IPS-20b (cell line): ENCODE data around the gene CCDC188.

Experiments used
- H3K27ac ChIP-seq: one replicate; pipeline ENCODE4 v1.5.1; 2013; ENCODE audit warnings: low read length
- H3K27me3 ChIP-seq: 2 replicates; pipeline ENCODE4 v1.6.1; 2013; ENCODE audit warnings: mild to moderate bottlenecking, low read length, inconsistent platforms; ENCODE audit not compliant: insufficient read depth
- H3K36me3 ChIP-seq: 2 replicates; pipeline ENCODE4 v1.6.1; 2013; ENCODE audit warnings: low read depth, mild to moderate bottlenecking, inconsistent platforms, low read length, moderate library complexity; ENCODE audit not compliant: insufficient read depth
- H3K4me1 ChIP-seq: 2 replicates; pipeline ENCODE4 v1.6.1; 2013; ENCODE audit warnings: mild to moderate bottlenecking, control low read depth, inconsistent platforms, low read length, moderate library complexity; ENCODE audit not compliant: insufficient read depth
- H3K4me3 ChIP-seq: 2 replicates; pipeline ENCODE4 v1.5.1; 2013; ENCODE audit warnings: mild to moderate bottlenecking, low read length, inconsistent platforms
- H3K9ac ChIP-seq: 2 replicates; pipeline ENCODE4 v1.6.1; 2013; ENCODE audit warnings: low read depth, mild to moderate bottlenecking, inconsistent platforms, low read length, moderate library complexity
- H3K9me3 ChIP-seq: 2 replicates; pipeline ENCODE4 v1.6.1; 2013; ENCODE audit warnings: mild to moderate bottlenecking, low read depth, low read length, inconsistent platforms; ENCODE audit not compliant: insufficient read depth

Gene CCDC188

GRCh38 chr22:20150381-20151275 is at the start of gene CCDC188:
CCDC188 (minus strand) TSS chr22:20151055; CDS start chr22:20150986, 69 bp downstream.
- Histone ChIP-seq H3K27ac (no peak within 1 kb of the TSS), H3K4me3 (no peak within 1 kb of the TSS), H3K9ac (no peak within 1 kb of the TSS), H3K4me1 (no peaks in the 10 kb centered on the region), H3K36me3 (no peaks in the 10 kb centered on the region), H3K9me3 (no peaks in the 10 kb centered on the region), H3K27me3 (no peaks in the 10 kb centered on the region)

- no peak overlapping the region for H3K27ac ChIP-seq
- peaks cover 4% of the 10 kb centered on the region; the same call in 1 of the 2 replicates for H3K27me3 ChIP-seq
- H3K9ac ChIP-seq: no peak overlapping the region
- H3K4me1 ChIP-seq: peaks cover 14% of the 10 kb centered on the region; the same call in 1 of the 2 replicates
- H3K36me3 ChIP-seq: no peaks in the 10 kb centered on the region
- H3K4me3 ChIP-seq: no peak overlapping the region
- H3K9me3 ChIP-seq: no peaks in the 10 kb centered on the region
Observed at GRCh38 chr22:20199906-20200305, 49.1 kb upstream of the CCDC188 start.

GRCh38 chr22:20199413-20199842 is 48.6 kb upstream of the CCDC188 start:
- Histone ChIP-seq H3K27me3 (peaks cover 4% of the 10 kb centered on the region; the same call in 1 of the 2 replicates), H3K4me3 (no peak overlapping the region), H3K27ac (no peak overlapping the region), H3K9ac (no peak overlapping the region), H3K36me3 (no peaks in the 10 kb centered on the region), H3K4me1 (peaks cover 14% of the 10 kb centered on the region; the same call in 1 of the 2 replicates), H3K9me3 (no peaks in the 10 kb centered on the region)

- H3K9ac ChIP-seq: no peak overlapping the region
- H3K36me3 ChIP-seq: no peaks in the 10 kb centered on the region
- no peak overlapping the region for H3K27ac ChIP-seq
- H3K9me3 ChIP-seq: no peaks in the 10 kb centered on the region
- peaks cover 4% of the 10 kb centered on the region; the same call in 1 of the 2 replicates for H3K27me3 ChIP-seq
- no peak overlapping the region for H3K4me3 ChIP-seq
- H3K4me1 ChIP-seq: peaks cover 7% of the 10 kb centered on the region; the same call in 1 of the 2 replicates
Observed at GRCh38 chr22:20198557-20199319, 47.9 kb upstream of the CCDC188 start.

GRCh38 chr22:20197407-20198030 is 46.7 kb upstream of the CCDC188 start:
- no peaks in the 10 kb centered on the region for H3K9me3 ChIP-seq
- peaks cover 4% of the 10 kb centered on the region; the same call in 1 of the 2 replicates for H3K27me3 ChIP-seq
- H3K9ac ChIP-seq: no peak overlapping the region
- no peaks in the 10 kb centered on the region for H3K4me1 ChIP-seq
- no peaks in the 10 kb centered on the region for H3K36me3 ChIP-seq
- H3K4me3 ChIP-seq: no peak overlapping the region
- no peak overlapping the region for H3K27ac ChIP-seq

- Histone ChIP-seq H3K4me3 (no peak overlapping the region), H3K27ac (no peak overlapping the region), H3K9me3 (no peaks in the 10 kb centered on the region), H3K36me3 (no peaks in the 10 kb centered on the region), H3K9ac (no peak overlapping the region), H3K4me1 (no peaks in the 10 kb centered on the region), H3K27me3 (peaks cover 4% of the 10 kb centered on the region; the same call in 1 of the 2 replicates)
Observed at GRCh38 chr22:20196094-20196842, 45.4 kb upstream of the CCDC188 start.

- Histone ChIP-seq H3K4me1 (no peaks in the 10 kb centered on the region), H3K9ac (no peak overlapping the region), H3K36me3 (no peaks in the 10 kb centered on the region)
Observed at GRCh38 chr22:20194681-20195593, 44.1 kb upstream of the CCDC188 start.

GRCh38 chr22:20193761-20194494 is 43.1 kb upstream of the CCDC188 start:
- Histone ChIP-seq H3K9me3 (no peaks in the 10 kb centered on the region), H3K4me3 (no peak overlapping the region), H3K36me3 (no peaks in the 10 kb centered on the region), H3K27me3 (no peaks in the 10 kb centered on the region), H3K4me1 (no peaks in the 10 kb centered on the region), H3K27ac (no peak overlapping the region), H3K9ac (no peak overlapping the region)

More at GRCh38 chr22:20194681-20195593, 44.1 kb upstream of the CCDC188 start:
- Histone ChIP-seq H3K4me3 (no peak overlapping the region), H3K9me3 (no peaks in the 10 kb centered on the region), H3K27me3 (peaks cover 4% of the 10 kb centered on the region; the same call in 1 of the 2 replicates), H3K27ac (no peak overlapping the region)

GRCh38 chr22:20192972-20193760 is 42.3 kb upstream of the CCDC188 start:
- Histone ChIP-seq H3K36me3 (no peaks in the 10 kb centered on the region), H3K27ac (no peak overlapping the region), H3K9me3 (no peaks in the 10 kb centered on the region), H3K4me1 (no peaks in the 10 kb centered on the region), H3K4me3 (no peak overlapping the region), H3K9ac (no peak overlapping the region), H3K27me3 (no peaks in the 10 kb centered on the region)
